Measurements from ENCODE around the gene TMEM266. TPM values are rescaled to one million over a fixed set of nuclear protein-coding genes. Genes with fewer than 3 reads are reported as not detected.

The TMEM266 gene
- total RNA-seq, 4 donors from 2014 or later = 1.4 to 3.1 (median 2.3) TPM

- no peak overlapping the region for H3K27ac ChIP-seq
- H3K4me1 ChIP-seq = peaks cover 41% of the 10 kb centered on the region
- no peak for TF ChIP-seq POLR2A (IDR thresholded peaks at IDR 0.05)
- TF ChIP-seq CTCF (IDR thresholded peaks at IDR 0.05) = no peak
- TF ChIP-seq POLR2AphosphoS5 (IDR thresholded peaks at IDR 0.05) = no peak
- TF ChIP-seq EP300 (IDR thresholded peaks at IDR 0.05) = no peak
Measured at GRCh38 chr15:76158226-76158625, 98.4 kb downstream of the TMEM266 start.

GRCh38 chr15:76158815-76159214 is 99.0 kb downstream of the TMEM266 start:
- Histone ChIP-seq H3K27me3 (peaks cover 7% of the 10 kb centered on the region), H3K4me1 (peaks cover 47% of the 10 kb centered on the region), H3K4me3 (no peak overlapping the region), H3K9me3 (no peaks in the 10 kb centered on the region), H3K27ac (no peak overlapping the region), H3K36me3 (no peaks in the 10 kb centered on the region)
- 66% methylated on average over 5 of the region's 5 CpGs for WGBS
- peak in 1 of 2 donors; percentile 63 for DNase-seq (ENCODE audit: low spot score in 2 of 2)
- TF ChIP-seq POLR2AphosphoS5 (IDR thresholded peaks at IDR 0.05) (no peak), POLR2A (IDR thresholded peaks at IDR 0.05) (no peak), EP300 (IDR thresholded peaks at IDR 0.05) (no peak), CTCF (IDR thresholded peaks at IDR 0.05) (no peak)

More at GRCh38 chr15:76158226-76158625, 98.4 kb downstream of the TMEM266 start:
- WGBS = 78% methylated on average over 10 of the region's 10 CpGs
- no peaks in the 10 kb centered on the region for H3K36me3 ChIP-seq
- H3K9me3 ChIP-seq = no peaks in the 10 kb centered on the region
- no peak overlapping the region for H3K4me3 ChIP-seq
- peak in 1 of 2 donors; percentile 54 for DNase-seq (ENCODE audit: low spot score in 2 of 2)
- peaks cover 7% of the 10 kb centered on the region for H3K27me3 ChIP-seq

- Histone ChIP-seq H3K4me1 (peaks cover 50% of the 10 kb centered on the region), H3K9me3 (no peaks in the 10 kb centered on the region), H3K4me3 (no peak overlapping the region), H3K36me3 (no peaks in the 10 kb centered on the region), H3K27ac (no peak overlapping the region), H3K27me3 (peaks cover 7% of the 10 kb centered on the region)
- peak in 1 of 2 donors; percentile 53 for DNase-seq (ENCODE audit: low spot score in 2 of 2)
- TF ChIP-seq EP300 (IDR thresholded peaks at IDR 0.05) = no peak
- no peak for TF ChIP-seq POLR2A (IDR thresholded peaks at IDR 0.05)
- TF ChIP-seq POLR2AphosphoS5 (IDR thresholded peaks at IDR 0.05) = no peak
- 86% methylated on average over 4 of the region's 5 CpGs for WGBS
Measured at GRCh38 chr15:76159282-76159681, 99.5 kb downstream of the TMEM266 start.

GRCh38 chr15:76160426-76161152 is 100.8 kb downstream of the TMEM266 start:
- H3K4me3 ChIP-seq = no peak overlapping the region
- H3K9me3 ChIP-seq = no peaks in the 10 kb centered on the region
- TF ChIP-seq EP300 (IDR thresholded peaks at IDR 0.05) (no peak), POLR2AphosphoS5 (IDR thresholded peaks at IDR 0.05) (no peak), CTCF (IDR thresholded peaks at IDR 0.05) (no peak), POLR2A (IDR thresholded peaks at IDR 0.05) (no peak)
- H3K27ac ChIP-seq = no peak overlapping the region
- H3K36me3 ChIP-seq = no peaks in the 10 kb centered on the region
- H3K4me1 ChIP-seq = peaks cover 44% of the 10 kb centered on the region
- peaks cover 7% of the 10 kb centered on the region for H3K27me3 ChIP-seq
- WGBS = 60% methylated on average over 23 of the region's 24 CpGs
- no peak for DNase-seq (ENCODE audit: low spot score in 2 of 2)

GRCh38 chr15:76161153-76162035 is 101.6 kb downstream of the TMEM266 start:
- TF ChIP-seq EP300 (IDR thresholded peaks at IDR 0.05) (no peak), POLR2A (IDR thresholded peaks at IDR 0.05) (no peak), POLR2AphosphoS5 (IDR thresholded peaks at IDR 0.05) (no peak), CTCF (IDR thresholded peaks at IDR 0.05) (no peak)
- Histone ChIP-seq H3K36me3 (no peaks in the 10 kb centered on the region), H3K27ac (peak overlapping the region; percentile 54), H3K4me3 (no peak overlapping the region), H3K9me3 (no peaks in the 10 kb centered on the region), H3K27me3 (peaks cover 7% of the 10 kb centered on the region), H3K4me1 (peaks cover 38% of the 10 kb centered on the region)
- no peak for DNase-seq (ENCODE audit: low spot score in 2 of 2)
- 36% methylated on average over 11 of the region's 20 CpGs for WGBS

All from suprapubic skin (tissue), 4 donors.